Skin epidermis (tissue), 12 donors: ENCODE results near the gene NUDT16L1.
"Not testable (repeated sequence)": the region's sequence is repeated elsewhere in the genome, so short reads cannot be mapped to it uniquely, and the experiment has no call there.

Source experiments
- H3K27ac ChIP-seq, 21 experiments: fragments of 200-600 bp; sonication (generic) in 11 of 21; one replicate each; pipeline ENCODE4 v1.5.0; 2020; ENCODE audit warnings: mild to moderate bottlenecking in 3 of 21, inconsistent platforms in 2 of 21, moderate library complexity in 2 of 21
- H3K4me3 ChIP-seq, 7 experiments: fragments of 200-600 bp; sonication (generic) in 2 of 7; one replicate each; pipeline ENCODE4 v1.5.0; 2020; ENCODE audit warnings: inconsistent platforms in 2 of 7, mild to moderate bottlenecking in 2 of 7, moderate library complexity in 1 of 7

NUDT16L1 gene

DNA sequence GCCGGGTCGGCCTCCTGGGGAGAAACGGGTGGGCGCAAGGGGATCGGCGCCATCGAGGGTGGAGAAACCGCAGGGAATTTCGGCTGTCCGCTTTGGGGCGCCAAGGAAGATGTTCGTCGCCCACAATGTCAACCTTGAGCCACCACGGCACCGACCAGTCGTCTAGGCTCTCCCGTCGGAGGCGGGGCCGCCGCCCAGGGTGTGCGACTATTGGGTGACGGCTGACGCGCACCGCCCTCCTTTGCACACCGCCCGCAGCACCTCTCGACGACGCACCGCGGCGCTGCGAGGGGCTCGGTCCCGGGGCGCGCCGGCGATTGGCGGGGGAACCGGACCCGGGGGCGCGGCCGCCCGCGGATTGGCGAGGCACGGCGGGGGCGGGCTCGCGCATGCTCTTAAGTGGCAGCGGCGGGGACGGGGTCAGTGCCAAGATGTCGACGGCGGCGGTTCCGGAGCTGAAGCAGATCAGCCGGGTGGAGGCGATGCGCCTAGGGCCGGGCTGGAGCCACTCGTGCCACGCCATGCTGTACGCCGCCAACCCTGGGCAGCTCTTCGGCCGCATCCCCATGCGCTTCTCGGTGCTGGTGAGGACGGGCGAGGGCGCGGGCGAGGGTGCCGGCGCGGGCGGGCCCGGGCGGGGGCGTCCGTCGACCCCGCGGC lies at the start of gene NUDT16L1:
Gene NUDT16L1, plus strand, starts transcription at position 267 of the 660 bp plus-strand sequence. Its CDS starts 165 bp downstream, at position 432.
- peak within 1 kb of the TSS; percentile 70 to 100 (median 87) for H3K4me3 ChIP-seq
- H3K27ac ChIP-seq: peak within 1 kb of the TSS; percentile 63 to 95 (median 86)

DNA sequence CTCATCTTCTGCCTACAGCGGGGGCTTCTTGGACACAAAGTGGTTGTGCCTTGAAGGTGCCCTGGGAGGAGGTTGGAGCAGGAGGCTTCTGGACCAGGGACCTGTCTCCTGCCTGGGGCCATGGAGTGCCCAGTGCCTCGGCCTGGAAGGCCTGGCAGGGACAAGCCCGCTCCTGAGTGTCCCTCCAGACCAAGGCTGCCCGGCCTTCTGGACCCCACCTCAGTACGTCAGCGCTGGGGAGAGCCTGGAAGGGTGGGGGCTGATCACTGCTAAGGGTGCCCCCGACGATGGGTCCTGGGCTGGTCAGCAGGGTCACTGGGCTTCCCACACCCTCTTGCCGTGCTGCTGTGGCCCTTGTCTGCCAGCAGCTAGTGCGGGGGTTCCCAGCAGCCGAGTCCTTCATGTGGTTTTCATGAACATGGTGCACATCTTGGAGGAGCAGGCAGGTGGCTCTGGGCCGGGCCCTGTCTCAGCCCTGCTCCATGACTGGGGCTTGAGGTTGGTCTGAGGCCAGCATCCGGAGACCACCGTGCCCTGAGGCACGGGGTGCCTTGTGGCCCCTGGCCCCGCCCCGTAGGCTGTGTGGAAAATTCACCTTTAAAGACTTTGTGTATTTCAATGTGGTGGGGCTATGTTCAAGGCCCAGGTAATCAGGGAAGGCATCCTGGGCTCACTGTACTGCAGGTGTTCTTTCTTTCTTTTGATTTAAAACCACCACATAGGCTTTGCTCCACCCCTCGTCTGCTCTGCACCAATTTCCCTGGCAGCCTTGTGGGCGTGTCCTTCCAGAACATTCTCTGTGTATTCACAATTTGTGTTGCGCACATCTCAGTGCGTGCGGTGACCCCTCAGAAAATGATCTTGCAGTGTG lies 46.4 kb upstream of the NUDT16L1 start:
- Histone ChIP-seq H3K27ac (no peak overlapping the region), H3K4me3 (no peak overlapping the region)

DNA sequence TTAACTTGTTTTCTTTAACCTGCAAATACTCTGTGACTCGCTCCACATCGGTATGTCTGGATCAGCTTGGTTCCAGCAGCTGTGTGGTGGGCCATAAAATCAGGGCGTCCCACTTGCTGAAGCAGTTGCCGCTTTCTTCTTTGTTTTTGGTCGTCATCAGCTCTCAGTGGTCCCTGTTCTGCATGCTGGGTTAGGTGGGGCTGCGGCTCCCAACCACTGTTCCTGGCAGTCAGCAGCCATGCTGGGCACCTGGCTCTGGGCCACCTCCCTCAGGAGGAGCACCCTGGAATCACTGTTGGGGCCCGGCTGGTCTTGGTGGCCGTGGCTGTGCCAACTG lies 45.8 kb upstream of the NUDT16L1 start:
- H3K27ac ChIP-seq: no peak overlapping the region
- no peak overlapping the region for H3K4me3 ChIP-seq

DNA sequence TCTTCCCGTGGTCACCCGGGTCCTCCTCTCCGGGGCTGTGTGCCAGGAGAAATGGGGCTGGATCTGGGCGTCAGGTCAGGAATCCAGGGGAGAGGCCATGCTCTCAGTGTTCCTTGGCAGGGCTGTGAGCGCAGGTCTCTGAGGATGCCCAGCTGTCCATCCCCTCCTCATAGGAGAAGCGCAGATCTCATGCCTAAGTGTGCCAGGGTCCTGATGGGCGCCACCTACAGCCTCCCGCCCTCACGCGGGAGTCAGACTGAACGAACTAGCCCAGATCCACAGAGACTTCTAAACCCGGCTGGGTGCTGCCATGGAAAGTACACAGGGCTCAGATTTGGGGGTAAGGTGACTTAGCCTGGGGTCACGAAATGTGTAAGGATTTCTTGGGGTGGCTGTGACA lies 44.4 kb upstream of the NUDT16L1 start:
- no peak overlapping the region for H3K27ac ChIP-seq

DNA sequence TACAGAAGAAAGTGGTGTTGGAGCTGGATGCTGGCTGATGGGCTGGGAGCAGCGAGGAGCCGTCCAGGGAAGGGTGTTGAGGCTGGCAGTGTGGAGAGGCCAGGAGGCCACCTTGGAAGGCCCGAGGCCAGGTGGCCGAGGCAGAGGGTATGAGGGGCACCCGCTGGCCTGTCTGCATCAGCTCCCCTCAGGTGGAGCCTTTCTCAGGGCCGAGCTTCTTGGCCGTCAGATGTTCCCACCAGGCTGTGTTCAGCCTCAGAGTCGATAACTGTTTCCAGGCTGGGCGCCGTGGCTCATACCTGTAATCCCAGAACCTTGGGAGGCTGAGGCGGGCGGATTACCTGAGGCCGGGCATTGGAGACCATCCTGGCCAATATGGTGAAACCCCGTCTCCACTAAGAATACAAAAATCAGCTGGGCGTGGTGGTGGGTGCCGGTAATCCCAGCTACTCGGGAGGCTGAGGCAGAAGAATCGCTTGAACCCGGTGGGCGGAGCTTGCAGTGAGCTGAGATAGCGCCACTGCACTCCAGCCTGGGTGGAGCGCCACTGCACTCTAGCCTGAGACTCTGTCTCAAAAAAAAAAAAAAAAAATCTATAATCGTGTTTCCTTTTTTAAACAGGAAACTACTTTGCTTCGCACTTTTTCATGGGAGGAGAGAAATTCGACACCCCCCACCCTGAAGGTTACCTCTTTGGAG lies 43.5 kb upstream of the NUDT16L1 start:
- no peak overlapping the region for H3K27ac ChIP-seq
- no peak overlapping the region for H3K4me3 ChIP-seq

More for the DNA sequence above, 44.4 kb upstream of the NUDT16L1 start:
- no peak overlapping the region for H3K4me3 ChIP-seq

DNA sequence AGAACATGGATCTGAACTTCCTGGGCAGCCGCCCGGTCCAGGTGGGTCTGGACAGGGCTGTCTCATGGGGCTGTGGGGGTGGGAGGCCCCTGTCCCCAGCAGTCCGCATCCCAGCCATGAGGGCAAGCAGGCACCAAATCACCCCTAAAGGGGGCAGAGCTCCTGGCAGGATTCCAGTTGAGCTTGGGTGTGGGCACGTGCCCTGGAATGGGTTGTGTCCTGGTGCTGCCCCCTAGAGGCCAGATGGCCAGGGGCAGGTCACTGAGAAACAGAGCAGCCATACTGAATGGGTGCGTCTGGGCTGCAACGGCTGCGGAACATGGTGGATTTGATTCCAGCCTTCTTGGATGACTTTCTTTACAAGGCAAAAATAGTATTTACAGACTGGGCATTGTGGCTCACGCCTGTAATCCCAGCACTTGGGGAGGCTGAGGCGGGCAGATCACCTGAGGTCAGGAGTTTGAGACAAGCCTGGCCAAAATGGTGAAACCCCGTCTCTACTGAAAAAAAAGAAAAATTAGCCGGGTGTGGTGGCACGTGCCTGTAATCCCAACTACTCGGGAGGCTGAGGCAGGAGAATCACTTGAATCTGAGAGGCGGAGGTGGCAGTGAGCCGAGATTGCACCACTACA lies 42.8 kb upstream of the NUDT16L1 start:
- H3K4me3 ChIP-seq, H3K27ac ChIP-seq: not testable (repeated sequence)

DNA sequence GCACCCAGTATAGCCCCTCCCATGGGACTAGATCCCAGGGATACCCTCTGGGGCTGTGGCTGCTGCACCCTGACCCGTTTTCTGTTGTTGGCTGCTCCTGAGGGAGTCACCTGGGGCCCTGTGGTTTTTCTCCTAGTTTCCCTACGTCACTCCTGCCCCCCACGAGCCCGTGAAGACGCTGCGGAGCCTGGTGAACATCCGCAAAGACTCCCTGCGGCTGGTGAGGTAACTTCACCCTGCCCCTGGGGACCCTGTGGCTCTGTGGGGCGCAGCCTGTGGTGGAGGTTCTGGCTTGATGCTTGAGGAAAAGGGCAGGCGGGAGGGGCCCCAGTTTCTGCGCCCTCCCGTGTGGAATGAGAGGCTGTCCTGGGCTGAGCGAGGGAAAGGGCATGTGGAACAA lies 41.5 kb upstream of the NUDT16L1 start:
- H3K27ac ChIP-seq: no peak overlapping the region
- no peak overlapping the region for H3K4me3 ChIP-seq

DNA sequence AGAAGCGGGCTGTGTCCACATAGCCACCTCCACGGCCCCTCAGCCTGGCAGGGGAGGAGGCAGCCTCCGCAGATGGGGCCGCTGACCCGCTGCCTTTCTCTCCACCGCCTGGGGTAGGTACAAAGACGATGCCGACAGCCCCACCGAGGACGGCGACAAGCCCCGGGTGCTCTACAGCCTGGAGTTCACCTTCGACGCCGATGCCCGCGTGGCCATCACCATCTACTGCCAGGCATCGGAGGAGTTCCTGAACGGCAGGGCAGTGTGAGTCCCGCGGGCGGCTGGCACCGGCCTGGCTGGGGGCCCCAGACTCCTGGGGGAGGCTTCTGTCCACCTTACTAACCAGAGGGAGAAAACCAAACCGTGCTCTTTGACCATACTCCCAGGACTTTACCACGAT lies 40.8 kb upstream of the NUDT16L1 start:
- H3K27ac ChIP-seq: no peak overlapping the region
- H3K4me3 ChIP-seq: no peak overlapping the region

DNA sequence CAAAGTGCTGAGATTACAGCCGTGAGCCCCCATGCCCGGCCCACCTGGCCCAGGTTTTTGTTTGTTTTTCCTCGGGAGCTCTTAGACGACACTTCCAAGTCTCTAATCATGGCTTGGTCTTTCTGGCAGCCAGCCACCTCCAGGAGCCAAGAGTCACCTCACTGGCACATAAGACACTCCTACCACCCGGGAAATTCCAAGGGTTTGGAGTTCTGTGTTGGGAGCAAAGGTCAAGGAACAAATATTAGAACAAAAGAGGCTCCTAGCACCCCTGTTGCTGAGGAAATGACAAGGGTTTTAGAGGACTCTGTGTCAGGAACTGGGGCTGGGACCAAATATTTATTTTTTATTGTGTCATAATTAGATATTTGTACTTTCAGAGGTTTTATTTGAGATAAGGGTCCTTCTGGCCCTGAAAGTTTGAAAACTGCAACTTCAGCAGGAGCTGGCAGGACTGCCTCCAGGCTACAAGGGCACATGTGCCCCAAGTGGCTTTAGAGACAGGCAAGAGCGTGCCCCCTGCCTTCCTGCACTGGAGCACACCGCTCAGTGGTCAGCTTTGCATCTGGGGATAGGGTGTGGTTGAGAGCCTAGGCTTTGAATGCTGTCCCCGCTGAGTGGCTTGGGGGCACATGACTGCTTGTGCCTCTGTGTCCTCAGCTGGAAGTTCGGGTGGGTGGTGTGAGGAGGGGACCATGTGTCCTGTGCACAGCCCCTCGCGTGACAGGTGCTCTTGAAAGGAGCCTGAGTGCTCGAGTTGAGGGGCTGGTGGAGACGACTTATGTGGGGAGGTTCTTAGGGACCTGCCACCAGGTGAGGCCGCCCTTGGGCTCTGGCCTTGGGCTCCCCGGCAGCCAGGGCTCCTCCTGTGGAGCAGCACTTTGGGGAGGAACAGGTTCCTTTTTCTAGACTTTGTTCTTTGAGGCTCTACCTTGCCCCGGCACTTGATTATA lies 39.1 kb upstream of the NUDT16L1 start:
- H3K27ac ChIP-seq: no peak overlapping the region
- H3K4me3 ChIP-seq: no peak overlapping the region

DNA sequence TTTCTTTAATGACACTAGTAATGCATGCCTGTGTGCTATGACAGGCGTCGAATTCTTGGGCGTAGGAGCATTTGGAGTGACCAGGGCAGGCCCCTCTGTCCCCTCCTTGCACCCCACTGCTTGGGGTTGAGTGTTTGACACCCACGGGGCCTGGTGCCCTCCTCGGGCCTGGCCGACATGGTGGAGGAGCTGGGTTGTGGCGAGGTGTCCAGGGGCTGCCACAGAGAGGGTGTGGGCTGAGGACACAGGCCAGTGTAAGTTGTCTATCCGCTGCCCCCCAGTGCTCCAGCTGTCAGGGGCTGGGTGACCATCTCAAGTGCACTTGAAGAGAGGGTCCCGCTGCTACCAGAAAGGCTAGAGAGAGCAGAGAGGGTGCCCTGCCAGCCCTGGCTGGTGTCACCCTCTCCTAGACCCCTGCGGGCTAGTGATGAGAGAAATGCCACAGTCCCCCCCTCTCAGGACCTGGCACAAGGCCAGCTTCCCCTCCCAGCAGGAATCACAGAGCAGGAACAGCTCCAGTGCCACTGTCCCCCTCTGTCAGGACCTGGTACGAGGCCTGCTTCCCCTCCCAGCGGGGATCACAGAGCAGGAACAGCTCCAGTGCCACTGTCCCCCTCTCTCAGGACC lies 38.3 kb upstream of the NUDT16L1 start:
- H3K27ac ChIP-seq: no peak overlapping the region

DNA sequence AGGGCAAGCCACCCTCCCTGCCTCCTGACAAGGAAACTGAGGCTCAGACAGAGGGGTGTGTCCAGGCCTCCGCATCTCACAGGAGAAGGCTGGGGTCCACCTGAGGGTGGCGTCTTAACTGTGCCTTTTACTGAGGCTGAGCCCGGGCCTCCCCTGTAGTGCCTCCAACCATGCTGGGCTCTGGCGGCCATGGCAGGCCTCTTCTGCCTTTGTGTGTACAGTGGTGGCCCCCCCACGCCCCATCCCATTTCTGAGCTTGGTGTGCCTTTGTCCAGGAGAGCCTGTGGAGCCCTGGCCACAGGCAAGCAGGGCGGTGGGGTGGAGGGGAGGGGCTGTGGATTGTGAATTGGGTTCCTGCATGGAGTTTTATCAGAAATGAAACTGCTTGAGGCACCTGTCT lies 37.6 kb upstream of the NUDT16L1 start:
- Histone ChIP-seq H3K27ac (no peak overlapping the region), H3K4me3 (no peak overlapping the region)

More for the DNA sequence above, 38.3 kb upstream of the NUDT16L1 start:
- H3K4me3 ChIP-seq: no peak overlapping the region

DNA sequence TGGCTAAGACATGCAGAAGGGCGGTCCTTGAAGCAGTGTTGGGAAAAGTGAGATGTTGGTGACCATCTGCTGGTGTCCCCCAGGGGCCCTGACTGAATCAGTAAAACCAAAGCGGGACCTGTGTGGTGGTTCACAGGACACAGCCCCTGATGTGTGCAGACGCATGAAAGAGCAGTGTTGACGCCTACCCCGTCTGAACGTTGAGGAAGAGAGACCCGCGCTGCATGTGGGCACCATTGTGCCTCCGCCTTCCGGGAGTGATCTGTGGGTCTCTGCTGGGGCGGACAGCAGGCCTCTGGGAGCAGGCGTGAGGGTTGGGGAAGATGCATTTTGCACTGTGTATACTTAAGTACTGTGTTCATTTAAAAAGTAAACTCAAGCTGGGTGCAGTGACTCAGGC lies 37.1 kb upstream of the NUDT16L1 start:
- Histone ChIP-seq H3K4me3 (no peak overlapping the region), H3K27ac (no peak overlapping the region)

DNA sequence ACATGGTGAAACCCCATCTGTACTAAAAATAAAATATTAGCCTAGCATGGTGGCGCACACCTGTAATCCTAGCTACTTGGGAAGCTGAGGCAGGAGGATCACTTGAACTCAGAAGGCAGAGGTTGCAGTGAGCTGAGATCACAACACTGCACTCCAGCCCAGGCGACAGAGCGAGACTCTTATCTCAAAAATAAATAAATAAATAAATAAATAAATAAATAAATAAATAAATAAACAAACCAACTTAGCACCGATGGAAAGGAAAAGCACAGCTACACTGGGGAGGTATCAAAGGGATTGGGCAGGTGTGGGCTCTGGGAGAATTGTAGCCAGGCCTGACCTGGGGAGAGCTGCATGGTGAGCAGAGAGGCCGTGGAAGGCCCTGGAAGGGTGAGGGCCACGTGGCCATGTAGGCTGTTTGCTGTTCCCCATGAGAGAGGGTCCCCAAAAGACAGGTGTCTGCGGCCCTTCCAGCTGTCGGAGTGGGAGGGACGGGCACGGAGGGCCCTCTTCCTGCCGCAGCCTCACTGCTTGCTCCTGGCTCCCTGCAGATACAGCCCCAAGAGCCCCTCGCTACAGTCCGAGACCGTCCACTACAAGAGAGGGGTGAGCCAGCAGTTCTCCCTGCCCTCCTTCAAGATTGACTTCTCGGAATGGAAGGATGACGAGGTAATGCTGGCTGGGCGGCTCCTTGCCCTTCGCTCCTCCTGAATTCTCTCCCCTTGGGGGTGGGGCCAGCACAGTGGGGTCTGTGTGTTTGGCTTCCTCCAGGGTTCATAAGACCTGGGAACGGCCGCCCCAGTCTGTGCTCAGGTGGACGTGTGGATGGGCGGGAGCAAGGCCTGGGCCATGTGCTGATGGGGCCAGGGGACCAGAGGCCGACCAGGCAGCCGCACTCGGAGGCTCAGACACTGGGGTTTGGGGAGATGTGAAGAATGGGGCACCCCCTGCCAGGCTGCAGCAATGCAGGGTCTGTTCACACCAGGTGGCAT lies 36.4 kb upstream of the NUDT16L1 start:
- no peak overlapping the region for H3K27ac ChIP-seq
- H3K4me3 ChIP-seq: no peak overlapping the region

DNA sequence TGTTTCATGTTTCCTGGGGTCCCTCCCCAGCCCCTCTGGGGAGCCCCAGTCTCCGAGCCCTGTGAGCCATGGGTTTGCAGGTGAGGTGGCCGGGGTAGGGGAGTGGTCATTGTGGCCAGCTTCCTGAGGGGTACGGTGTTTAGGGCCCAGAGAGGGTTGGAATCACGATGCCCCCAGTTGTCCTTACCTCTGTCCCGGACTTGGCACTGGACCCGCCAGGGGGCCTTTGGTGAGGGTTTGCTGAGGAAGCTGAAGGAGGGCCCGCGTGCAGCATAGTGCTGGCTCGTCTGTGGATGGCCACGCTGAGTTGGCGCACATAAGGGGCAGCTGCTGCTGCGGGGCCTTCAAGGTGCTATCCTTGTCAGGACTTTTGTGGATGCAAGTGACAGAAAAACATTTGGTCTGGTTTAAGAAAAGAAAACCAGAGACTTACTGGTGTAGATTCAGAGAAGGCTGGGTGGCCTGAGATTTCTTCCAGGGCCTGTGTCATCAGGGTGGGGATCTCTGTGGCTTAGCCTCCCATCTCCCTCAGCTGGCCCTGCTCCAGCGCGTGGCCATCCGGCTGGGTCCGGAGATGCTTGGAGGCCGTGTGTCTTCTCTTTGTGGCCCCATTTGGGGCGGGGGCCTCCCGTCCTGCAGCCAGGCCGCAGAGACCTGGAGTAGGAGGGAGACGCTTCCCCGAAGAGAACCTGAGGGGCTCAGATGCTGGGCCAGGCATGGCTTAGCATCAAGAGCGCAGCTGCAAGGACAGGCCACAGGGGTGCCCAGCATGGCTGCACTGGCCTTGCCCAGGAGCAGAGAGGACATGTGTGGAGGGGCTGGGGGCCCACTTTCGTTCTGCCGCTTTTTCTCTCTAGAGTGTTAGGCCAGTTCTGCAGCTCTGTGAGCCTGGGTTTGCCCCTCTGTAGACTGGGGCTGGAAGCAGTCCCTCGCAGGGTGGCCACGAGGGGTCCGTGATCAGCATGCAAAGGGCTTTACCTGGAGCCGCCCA lies 33.7 kb upstream of the NUDT16L1 start:
- no peak overlapping the region for H3K4me3 ChIP-seq
- H3K27ac ChIP-seq: peak overlapping the region in 2 of 21 experiments; percentile 44 to 69

DNA sequence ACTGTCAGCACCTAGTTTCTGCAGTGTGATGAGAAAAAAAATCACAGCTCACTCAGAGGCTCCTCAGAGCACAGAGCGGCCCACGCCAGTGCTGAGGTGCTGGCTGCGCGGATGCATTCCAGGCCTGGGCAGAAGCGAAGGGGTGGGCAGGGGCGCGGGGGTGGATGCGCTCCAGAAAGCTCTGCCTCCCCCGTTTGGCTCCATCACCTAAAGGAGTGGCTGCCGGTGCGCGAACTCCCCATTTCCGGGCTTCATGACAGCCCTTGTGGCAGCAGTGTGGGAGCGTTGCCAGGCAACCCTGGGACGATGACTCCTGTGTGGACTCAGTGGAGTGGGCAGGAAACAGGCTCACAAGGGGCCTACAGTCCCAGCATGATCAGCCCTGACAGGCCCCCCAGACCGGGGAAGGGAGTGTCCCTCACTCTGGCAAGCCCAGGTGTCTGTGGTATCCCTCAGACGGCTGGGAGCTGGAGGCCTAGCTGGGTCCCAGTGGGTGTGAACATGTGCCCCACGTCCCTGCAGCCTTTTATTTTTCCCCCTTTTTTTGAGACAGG lies 32.8 kb upstream of the NUDT16L1 start:
- H3K4me3 ChIP-seq: no peak overlapping the region
- peak overlapping the region in 4 of 21 experiments; percentile 10 to 69 (median 40) for H3K27ac ChIP-seq

DNA sequence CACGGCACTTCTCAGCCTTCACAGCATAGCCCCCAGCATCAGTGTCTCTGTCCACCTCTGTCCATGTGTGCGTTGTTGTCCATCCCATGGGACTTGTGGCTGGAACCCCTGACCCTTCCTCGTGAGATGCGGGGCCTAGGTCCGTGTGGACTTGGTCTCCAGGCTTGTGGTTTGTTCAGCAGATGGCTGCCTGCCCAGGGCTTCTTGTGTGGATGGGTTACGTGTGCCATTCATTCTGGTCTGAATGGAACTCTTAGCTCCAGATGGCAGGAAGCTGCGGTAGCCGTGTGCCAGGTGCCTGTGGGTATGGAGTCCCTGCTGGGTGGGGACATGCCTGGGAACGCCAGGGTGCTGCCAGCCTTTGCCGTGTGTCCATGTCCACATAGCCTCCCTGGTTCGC lies 31.7 kb upstream of the NUDT16L1 start:
- Histone ChIP-seq H3K27ac (peak overlapping the region in 2 of 21 experiments; percentile 11 to 17), H3K4me3 (no peak overlapping the region)
